Gastroesophageal sphincter (tissue), 4 donors: ENCODE measurements around the gene PAM. TPM values are rescaled to one million over a fixed set of nuclear protein-coding genes. Genes with fewer than 3 reads are reported as not detected.

Source experiments
- ATAC-seq: fragments of 150-250 bp; one replicate; pipeline ENCODE4 v1.9.1; 2016; ENCODE audit warnings: mild to moderate bottlenecking, moderate library complexity
- H3K27ac ChIP-seq, 4 donors: fragments of 200-600 bp; sonication (generic) in 3 of 4; 1 replicate in 3 of 4; 2 replicates in 1 of 4; pipeline ENCODE4 v1.5.1; 2016 to 2019
- H3K27me3 ChIP-seq: fragments of 200-600 bp; sonication (generic); one replicate; pipeline ENCODE4 v1.5.1; 2019
- H3K36me3 ChIP-seq, 2 donors: fragments of 200-600 bp; sonication (generic); one replicate each; pipeline ENCODE4 v1.5.1; 2019; ENCODE audit warnings: control low read depth in 1 of 2
- H3K4me1 ChIP-seq, 3 donors: fragments of 200-600 bp; sonication (generic); 1 replicate in 2 of 3; 2 replicates in 1 of 3; pipeline ENCODE4 v1.5.1; 2016 to 2019; ENCODE audit warnings: control low read depth in 2 of 3
- H3K4me3 ChIP-seq, 2 donors: fragments of 200-600 bp; sonication (generic); one replicate each; pipeline ENCODE4 v1.5.1; 2019; ENCODE audit warnings: mild to moderate bottlenecking in 1 of 2, moderate library complexity in 1 of 2
- H3K9me3 ChIP-seq, 3 donors: fragments of 200-600 bp; sonication (generic); one replicate each; pipeline ENCODE4 v1.5.1; 2017 to 2019; ENCODE audit warnings: control low read depth in 2 of 3
- CTCF ChIP-seq, 4 experiments: fragments of 200-600 bp in 2 of 4; fragments of 450-650 bp in 2 of 4; sonication (generic) in 1 of 4; IDR thresholded peaks; one replicate each; pipeline ENCODE4 v1.5.1; 2017 to 2019; ENCODE audit warnings: antibody characterized with exemption in 4 of 4, mild to moderate bottlenecking in 2 of 4, moderate library complexity in 2 of 4
- EP300 ChIP-seq: sonication (generic); formaldehyde crosslinking; IDR thresholded peaks from one replicate; pipeline ENCODE4 v1.6.1; 2017; ENCODE audit warnings: antibody characterized with exemption, mild to moderate bottlenecking
- POLR2A ChIP-seq, 2 donors: fragments of 450-650 bp; IDR thresholded peaks; one replicate each; pipeline ENCODE4 v1.6.1; 2017; ENCODE audit warnings: antibody characterized with exemption in 2 of 2, mild to moderate bottlenecking in 2 of 2, moderate library complexity in 1 of 2
- POLR2AphosphoS5 ChIP-seq: sonication (generic); formaldehyde crosslinking; IDR thresholded peaks from one replicate; pipeline ENCODE4 v1.6.1; 2017; ENCODE audit warnings: antibody characterized with exemption
- WGBS, 2 donors: methylation state at CpG; one replicate each; pipeline ENCODE4 v1.1.5; 2018; ENCODE audit warnings: low coverage in 1 of 2; 5-methylcytosine and 5-hydroxymethylcytosine counted together
- total RNA-seq, 4 donors: library from RNA; depleted of rRNA; stranded (reverse); fragments of >200 nt; gene quantifications; one replicate each; pipeline ENCODE4 v1.1.0, GENCODE V29; 2016

The PAM gene
- total RNA-seq: 100 to 1,000 TPM; 247 to 404 (median 311) TPM

GRCh38 chr5:102754767-102755431 lies at the start of gene PAM:
Gene PAM (plus strand): TSS chr5:102755305. CDS start chr5:102866196, 110,891 bp downstream.
- Histone ChIP-seq H3K9me3 (no peaks in the 10 kb centered on the region), H3K27me3 (no peaks in the 10 kb centered on the region), H3K36me3 (no peaks in the 10 kb centered on the region), H3K4me1 (peaks cover 0 to 48% (median 8%) of the 10 kb centered on the region in 3 donors), H3K4me3 (peak within 1 kb of the TSS; percentile 69 to 83), H3K27ac (peak within 1 kb of the TSS; percentile 13 to 83 (median 82))
- no CpG with 5 or more reads among the region's 65 CpGs for WGBS, 2 donors
- peak; percentile 57 to 61 for TF ChIP-seq POLR2A (IDR thresholded peaks at IDR 0.05)
- no peak for TF ChIP-seq EP300
- TF ChIP-seq POLR2AphosphoS5: peak; percentile 74
- TF ChIP-seq CTCF (IDR thresholded peaks at IDR 0.05): no peak
- peak; percentile 88 for ATAC-seq

GRCh38 chr5:102711525-102712385 lies 43.4 kb upstream of the PAM start:
- no peaks in the 10 kb centered on the region for H3K27me3 ChIP-seq
- H3K9me3 ChIP-seq: no peaks in the 10 kb centered on the region
- ATAC-seq: no peak
- H3K36me3 ChIP-seq: no peaks in the 10 kb centered on the region
- H3K4me3 ChIP-seq: no peak overlapping the region
- WGBS, 2 donors: 78 to 100% methylated on average over 2 to 8 of the region's 8 CpGs
- no peak for TF ChIP-seq CTCF (IDR thresholded peaks at IDR 0.05)
- TF ChIP-seq POLR2AphosphoS5: no peak
- no peak for TF ChIP-seq EP300
- H3K27ac ChIP-seq: no peak overlapping the region
- H3K4me1 ChIP-seq: no peaks in the 10 kb centered on the region

- Histone ChIP-seq H3K9me3 (no peaks in the 10 kb centered on the region), H3K27me3 (no peaks in the 10 kb centered on the region), H3K36me3 (no peaks in the 10 kb centered on the region), H3K4me1 (no peaks in the 10 kb centered on the region), H3K4me3 (no peak overlapping the region), H3K27ac (no peak overlapping the region)
- TF ChIP-seq EP300: no peak
- TF ChIP-seq CTCF (IDR thresholded peaks at IDR 0.05): no peak
- WGBS, 2 donors: 68 to 79% methylated on average over 2 of the region's 2 CpGs
- ATAC-seq: no peak
Measured at GRCh38 chr5:102713278-102713677, 41.8 kb upstream of the PAM start.

- no peak overlapping the region for H3K4me3 ChIP-seq
- no peaks in the 10 kb centered on the region for H3K36me3 ChIP-seq
- H3K4me1 ChIP-seq: no peaks in the 10 kb centered on the region
- TF ChIP-seq POLR2A (IDR thresholded peaks at IDR 0.05) (no peak), CTCF (IDR thresholded peaks at IDR 0.05) (no peak), EP300 (no peak), POLR2AphosphoS5 (no peak)
- H3K27me3 ChIP-seq: no peaks in the 10 kb centered on the region
- WGBS, 2 donors: 28% methylated on average over 5 to 6 of the region's 6 CpGs
- H3K9me3 ChIP-seq: no peaks in the 10 kb centered on the region
- ATAC-seq: no peak
- H3K27ac ChIP-seq: no peak overlapping the region
Measured at GRCh38 chr5:102713682-102714231, 41.3 kb upstream of the PAM start.
